Neural cell (in vitro differentiated cells): ENCODE results near the gene TSLP.

ENCODE experiments used
- EP300 ChIP-seq: fragments of 450-650 bp; conservative IDR thresholded peaks from 2 replicates; pipeline ENCODE4 v1.6.1; 2014; ENCODE audit warnings: antibody characterized with exemption, mild to moderate bottlenecking, moderate library complexity; ENCODE audit not compliant: poor library complexity, severe bottlenecking
- EZH2 ChIP-seq: fragments of 200-600, 300-800 bp; shearing (Covaris generic), sonication (generic); IDR thresholded peaks from 2 replicates; pipeline ENCODE4 v1.6.1; 2014; ENCODE audit warnings: antibody characterized with exemption, low read length, borderline replicate concordance, mild to moderate bottlenecking; ENCODE audit not compliant: insufficient read depth, poor library complexity, severe bottlenecking
- MXI1 ChIP-seq: fragments of 450-650 bp; conservative IDR thresholded peaks from 2 replicates; pipeline ENCODE4 v1.6.1; 2014; ENCODE audit warnings: antibody characterized with exemption, mild to moderate bottlenecking; ENCODE audit not compliant: poor library complexity, severe bottlenecking
- POLR2AphosphoS5 ChIP-seq: IDR thresholded peaks from 2 replicates; pipeline ENCODE4 v1.6.1; 2012
- RAD21 ChIP-seq: fragments of 450-650 bp; conservative IDR thresholded peaks from 2 replicates; pipeline ENCODE4 v1.6.1; 2014; ENCODE audit warnings: antibody characterized with exemption, mild to moderate bottlenecking, moderate library complexity
- TAF1 ChIP-seq: IDR thresholded peaks from 2 replicates; pipeline ENCODE4 v1.6.1; 2012; ENCODE audit warnings: low read depth
- TF ChIP-seq, protein P1 (sequence below): fragments of 450-650 bp; IDR thresholded peaks from 2 replicates; pipeline ENCODE4 v1.5.1; 2014; ENCODE audit warnings: antibody characterized with exemption, mild to moderate bottlenecking, moderate library complexity; ENCODE audit not compliant: poor library complexity, severe bottlenecking

GRCh38 chr5:111066261-111066938 is 5.1 kb upstream of the TSLP start:
- TF ChIP-seq, protein P1, sequence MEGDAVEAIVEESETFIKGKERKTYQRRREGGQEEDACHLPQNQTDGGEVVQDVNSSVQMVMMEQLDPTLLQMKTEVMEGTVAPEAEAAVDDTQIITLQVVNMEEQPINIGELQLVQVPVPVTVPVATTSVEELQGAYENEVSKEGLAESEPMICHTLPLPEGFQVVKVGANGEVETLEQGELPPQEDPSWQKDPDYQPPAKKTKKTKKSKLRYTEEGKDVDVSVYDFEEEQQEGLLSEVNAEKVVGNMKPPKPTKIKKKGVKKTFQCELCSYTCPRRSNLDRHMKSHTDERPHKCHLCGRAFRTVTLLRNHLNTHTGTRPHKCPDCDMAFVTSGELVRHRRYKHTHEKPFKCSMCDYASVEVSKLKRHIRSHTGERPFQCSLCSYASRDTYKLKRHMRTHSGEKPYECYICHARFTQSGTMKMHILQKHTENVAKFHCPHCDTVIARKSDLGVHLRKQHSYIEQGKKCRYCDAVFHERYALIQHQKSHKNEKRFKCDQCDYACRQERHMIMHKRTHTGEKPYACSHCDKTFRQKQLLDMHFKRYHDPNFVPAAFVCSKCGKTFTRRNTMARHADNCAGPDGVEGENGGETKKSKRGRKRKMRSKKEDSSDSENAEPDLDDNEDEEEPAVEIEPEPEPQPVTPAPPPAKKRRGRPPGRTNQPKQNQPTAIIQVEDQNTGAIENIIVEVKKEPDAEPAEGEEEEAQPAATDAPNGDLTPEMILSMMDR, result no peak
- TF ChIP-seq MXI1 (no peak), RAD21 (no peak), EZH2 (no peak), TAF1 (no peak), EP300 (no peak), POLR2AphosphoS5 (no peak)
